IPS DF 4.7 (cell line): ENCODE measurements around the gene NLGN1.

Experiments
- DNase-seq: peaks from one replicate; pipeline ENCODE4 v3.0.0-alpha.2; 2013; ENCODE audit warnings: low spot score; ENCODE audit errors: extremely low read depth

The NLGN1 gene

DNA sequence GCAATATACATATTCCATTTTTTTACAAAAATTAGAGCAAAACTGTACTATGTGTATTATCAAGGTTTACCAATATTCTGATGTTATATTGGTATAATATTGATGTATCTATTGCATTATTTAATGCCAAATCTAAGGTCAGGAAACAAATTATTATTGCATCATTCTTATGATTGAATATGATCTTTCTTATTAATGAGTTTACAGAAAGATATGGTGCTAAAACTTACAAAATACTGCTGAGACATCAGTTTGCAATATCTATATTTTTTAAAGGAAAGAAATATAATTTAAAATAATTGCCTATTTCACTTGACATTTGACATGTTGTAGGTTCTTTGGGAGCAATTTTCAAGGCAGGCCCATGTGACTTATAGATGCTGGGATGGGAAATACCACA is 357.6 kb downstream of the NLGN1 start:
- DNase-seq: no peak

DNA sequence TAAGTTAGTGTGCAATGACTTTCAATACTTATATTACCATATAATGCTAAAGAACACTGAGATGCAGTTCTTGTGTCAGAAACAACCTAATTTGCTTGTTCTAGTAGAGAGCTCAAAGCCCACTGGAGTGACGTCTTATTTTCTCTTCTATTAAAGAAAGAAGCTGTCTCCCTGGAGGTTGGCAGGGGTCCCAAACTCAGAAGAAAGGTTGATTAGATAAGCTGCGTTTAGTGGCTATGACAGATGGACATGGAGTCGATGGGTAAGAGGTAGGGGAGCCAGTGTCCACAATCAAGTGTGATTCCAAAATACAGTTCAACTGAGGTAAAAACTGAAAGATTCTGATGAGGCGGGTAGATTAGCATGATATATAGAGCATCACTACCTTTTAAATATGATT is 363.6 kb downstream of the NLGN1 start:
- DNase-seq: no peak

DNA sequence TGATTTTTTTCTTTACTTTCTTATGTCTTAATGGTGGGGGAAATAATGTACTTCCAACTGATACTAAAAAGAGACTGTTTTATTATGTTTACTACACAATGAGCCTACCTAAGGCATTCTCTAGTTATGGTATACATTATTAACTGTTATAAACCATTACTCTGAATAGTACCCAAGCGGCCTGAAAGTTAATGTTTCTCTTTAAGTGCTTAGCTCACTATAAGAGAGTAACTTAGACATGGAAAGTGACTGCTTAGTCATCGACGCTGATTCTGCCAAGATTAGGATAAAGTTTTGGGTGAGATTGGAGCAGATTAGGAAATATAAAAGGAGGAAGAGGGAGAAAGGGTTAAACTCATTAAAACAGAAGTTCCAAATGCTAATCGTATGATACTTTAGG is 365.0 kb downstream of the NLGN1 start:
- no peak for DNase-seq

DNA sequence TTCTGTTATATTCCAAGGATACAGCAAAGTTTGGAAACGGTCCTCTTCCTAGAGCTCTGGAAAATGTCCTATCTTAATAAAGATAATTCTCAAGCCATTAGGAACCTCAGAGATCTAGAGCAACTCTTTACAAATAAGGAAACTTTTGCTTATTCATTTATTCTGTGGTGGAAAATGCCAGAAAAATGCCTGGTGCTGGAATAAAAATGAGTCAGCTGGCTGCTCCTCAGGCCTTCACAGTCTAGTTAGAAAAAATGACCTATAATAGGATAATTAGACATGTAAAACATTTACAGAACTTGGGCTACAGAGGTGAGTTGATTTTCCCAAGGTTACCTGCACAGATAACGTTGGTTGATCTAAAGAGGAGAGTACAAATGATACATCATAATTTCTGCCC is 372.5 kb downstream of the NLGN1 start:
- no peak for DNase-seq

- no peak for DNase-seq
Observed at GRCh38 chr3:173770796-173771573, 373.4 kb downstream of the NLGN1 start.

- DNase-seq: no peak
Observed at GRCh38 chr3:173773800-173774199, 376.3 kb downstream of the NLGN1 start.

DNA sequence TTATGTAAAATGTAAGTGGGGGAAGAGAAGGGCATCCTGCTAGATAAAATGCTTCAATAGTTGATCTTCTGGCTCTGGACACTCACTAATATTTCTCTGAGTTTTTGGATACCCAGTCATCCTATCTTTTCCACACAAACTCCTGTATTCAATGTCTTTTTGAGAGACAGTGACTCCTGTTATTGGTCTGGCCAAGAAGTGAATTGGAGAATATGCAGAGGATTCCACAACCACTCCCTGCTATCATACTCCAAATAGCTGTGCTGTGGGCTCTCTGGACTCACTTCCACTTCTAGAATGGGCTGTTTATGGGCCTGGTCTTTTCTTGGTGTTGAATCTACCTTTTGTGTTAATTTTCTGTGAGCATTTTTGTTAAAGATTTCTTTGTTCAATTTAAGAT is 376.8 kb downstream of the NLGN1 start:
- no peak for DNase-seq

GRCh38 chr3:173778251-173778650 is 380.7 kb downstream of the NLGN1 start:
- DNase-seq: no peak

DNA sequence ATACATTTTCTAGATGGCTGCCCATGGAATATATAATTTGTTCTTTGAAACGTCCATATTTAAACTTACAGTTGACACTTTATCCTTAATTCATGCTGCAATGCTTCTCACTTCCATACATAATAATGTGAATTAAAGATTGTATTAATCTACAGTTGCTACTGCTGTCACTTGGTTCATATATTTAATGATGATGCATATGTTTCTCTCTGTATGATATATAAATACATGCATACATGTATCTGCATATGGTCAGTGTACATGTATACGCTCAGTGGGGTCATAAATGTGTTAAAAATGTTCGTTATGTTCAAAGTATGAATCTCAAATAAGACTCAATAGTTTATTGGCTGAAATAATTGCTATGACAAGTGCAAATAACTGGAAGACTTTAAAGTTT is 382.5 kb downstream of the NLGN1 start:
- no peak for DNase-seq

DNA sequence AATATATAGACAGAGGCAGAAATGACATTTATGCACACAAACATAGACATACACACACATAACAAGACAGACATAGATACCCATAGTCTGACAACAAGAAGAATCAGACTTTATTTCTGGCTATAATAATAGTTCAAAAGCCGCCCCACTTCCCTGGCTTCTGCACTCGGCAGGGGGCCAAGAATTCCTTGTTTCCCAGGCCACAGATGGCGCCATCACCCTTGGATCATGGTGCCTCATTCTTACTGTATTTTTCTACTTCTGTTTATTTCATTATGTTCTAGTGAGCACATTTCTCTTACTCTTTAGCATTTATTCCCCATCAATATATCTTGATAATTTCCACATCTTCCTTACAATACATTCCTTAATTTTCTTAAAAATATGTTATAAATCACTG is 387.5 kb downstream of the NLGN1 start:
- no peak for DNase-seq

- DNase-seq: no peak
Observed at GRCh38 chr3:173789530-173790162, 392.1 kb downstream of the NLGN1 start.

DNA sequence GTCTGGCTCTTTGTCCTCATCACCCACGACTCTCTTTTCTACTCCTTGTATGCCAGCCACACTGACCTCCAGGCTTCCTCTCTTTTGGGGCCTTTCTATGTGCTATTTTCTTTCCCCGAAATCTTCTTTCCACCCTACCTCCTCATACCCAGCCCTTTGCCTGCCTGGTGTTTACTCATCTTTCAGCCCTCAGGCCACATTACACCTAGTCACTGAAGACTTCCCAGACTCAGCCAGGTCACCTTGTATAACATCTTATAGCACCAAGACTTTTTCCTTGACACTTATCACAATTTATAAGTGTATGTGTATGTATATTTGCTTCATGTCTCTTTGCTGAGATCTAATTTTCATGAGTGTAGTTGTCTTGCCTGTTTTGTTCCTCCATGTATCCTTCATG is 396.4 kb downstream of the NLGN1 start:
- no peak for DNase-seq

GRCh38 chr3:173796405-173796804 is 398.9 kb downstream of the NLGN1 start:
- DNase-seq: no peak

- no peak for DNase-seq
Observed at GRCh38 chr3:173796890-173797289, 399.3 kb downstream of the NLGN1 start.

- no peak for DNase-seq
Observed at GRCh38 chr3:173799060-173799816, 401.7 kb downstream of the NLGN1 start.

DNA sequence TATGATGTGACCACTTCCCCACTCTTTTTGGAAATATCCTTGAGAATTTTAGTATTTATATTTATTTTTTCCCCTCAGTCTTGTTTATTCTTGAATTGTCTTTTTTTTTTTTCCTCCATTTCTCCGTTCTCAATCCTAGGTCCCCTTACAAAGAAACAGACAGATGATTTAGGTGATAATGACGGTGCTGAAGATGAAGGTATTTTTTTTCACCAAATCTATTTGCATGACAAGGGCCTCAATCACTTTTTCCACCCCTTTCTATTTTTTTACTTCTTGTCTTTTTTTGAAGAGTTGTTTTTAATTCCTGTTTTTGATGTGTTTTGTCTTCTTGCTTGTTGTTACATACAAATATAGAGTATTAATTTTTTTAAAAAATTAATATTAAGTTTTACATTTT is 402.6 kb downstream of the NLGN1 start:
- DNase-seq: no peak

DNA sequence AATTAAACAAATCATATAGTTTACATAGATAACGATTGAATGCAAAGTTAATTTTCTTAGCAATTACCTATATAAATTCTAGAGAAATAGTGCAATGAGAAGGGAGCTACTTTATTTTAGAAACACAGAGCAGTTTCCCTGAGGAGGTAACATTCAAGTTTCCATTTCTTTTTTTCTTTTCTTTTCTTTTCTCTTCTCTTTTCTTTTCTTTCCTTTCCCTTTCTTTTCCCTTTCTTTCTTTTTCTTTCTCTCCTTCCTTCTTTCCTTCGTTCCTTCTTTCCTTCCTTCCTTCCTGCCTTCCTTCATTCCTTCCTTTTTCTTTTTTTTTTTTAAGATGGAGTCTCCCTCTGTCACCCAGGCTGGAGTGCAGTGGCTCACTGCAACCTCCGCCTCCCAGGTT is 417.3 kb downstream of the NLGN1 start:
- no peak for DNase-seq

GRCh38 chr3:173819368-173819767 is 421.8 kb downstream of the NLGN1 start:
- DNase-seq: no peak

- DNase-seq: no peak
Observed at GRCh38 chr3:173823911-173824460, 426.4 kb downstream of the NLGN1 start.

DNA sequence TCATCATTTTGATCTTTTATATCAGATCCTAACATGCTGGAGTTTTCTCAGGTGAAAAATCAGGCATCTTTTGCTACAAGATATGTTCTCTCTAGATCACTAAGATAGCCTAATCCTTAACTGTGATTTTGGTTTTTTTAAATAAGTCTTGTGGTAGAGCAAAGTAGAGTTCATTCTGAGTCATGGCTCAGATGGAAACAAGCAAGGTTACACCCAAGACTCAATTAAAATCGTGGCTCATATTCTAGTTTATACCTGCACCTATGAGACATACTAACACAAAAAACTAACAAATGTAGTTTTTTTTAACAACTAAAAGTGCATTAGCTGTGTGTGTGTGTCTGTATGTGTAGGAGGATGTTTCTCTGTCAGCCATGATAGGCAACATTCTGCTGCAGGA is 428.2 kb downstream of the NLGN1 start:
- DNase-seq: no peak

DNA sequence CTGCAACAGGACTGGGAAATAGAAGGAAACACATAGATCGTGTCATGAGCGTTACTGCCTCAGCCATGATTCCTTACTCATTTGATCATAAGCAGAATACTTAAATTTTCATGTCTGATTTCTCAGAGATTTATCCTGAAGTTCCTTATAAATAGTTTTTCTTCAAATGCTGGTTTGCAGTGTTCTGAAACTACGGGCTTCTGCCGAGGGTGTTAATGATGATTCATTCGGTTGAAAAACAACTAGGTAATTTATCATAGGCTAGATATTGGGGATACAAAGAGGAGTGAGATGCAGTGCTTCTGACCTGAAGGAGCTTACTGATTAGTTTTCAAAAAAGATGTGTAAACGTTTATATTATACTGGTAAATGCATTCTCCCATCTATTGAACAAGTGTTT is 428.9 kb downstream of the NLGN1 start:
- no peak for DNase-seq

DNA sequence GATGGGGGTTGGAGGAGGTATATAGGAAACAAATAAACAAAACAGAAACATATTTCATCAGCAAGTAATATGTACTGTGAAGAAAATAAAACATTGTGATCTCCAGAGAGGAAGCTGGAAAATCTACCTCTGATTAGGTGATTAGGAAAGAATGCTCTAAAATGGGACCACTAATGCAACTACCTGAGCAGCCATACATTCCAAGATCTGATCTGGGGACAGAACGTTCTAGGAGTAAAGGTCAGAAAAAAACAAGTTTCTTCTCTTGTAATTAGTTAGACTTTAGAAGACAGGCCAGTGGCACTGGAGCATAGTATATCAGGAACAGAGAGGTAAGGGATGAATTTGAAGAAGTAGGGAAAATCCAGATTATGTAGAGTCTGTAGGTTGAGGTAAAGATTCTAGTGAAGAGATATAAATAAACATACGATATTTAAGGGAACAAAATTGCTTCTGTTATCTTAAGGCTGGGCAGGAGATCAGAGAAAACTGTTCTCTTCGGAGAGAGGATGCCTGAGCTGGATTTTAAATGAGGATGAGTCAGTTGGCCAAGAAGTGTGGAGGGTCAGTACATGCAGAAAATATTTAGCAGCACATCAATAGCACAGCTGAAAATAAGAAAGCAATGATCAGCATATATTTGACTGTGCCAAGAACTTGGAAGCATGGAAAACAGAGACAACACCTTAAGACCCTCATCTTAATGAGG is 429.5 kb downstream of the NLGN1 start:
- no peak for DNase-seq
